ENCODE measurements around the gene TCL1A.

TCL1A gene

GRCh38 chr14:95660651-95661515 lies 53.0 kb downstream of the TCL1A start:
- TF ChIP-seq, protein P1, sequence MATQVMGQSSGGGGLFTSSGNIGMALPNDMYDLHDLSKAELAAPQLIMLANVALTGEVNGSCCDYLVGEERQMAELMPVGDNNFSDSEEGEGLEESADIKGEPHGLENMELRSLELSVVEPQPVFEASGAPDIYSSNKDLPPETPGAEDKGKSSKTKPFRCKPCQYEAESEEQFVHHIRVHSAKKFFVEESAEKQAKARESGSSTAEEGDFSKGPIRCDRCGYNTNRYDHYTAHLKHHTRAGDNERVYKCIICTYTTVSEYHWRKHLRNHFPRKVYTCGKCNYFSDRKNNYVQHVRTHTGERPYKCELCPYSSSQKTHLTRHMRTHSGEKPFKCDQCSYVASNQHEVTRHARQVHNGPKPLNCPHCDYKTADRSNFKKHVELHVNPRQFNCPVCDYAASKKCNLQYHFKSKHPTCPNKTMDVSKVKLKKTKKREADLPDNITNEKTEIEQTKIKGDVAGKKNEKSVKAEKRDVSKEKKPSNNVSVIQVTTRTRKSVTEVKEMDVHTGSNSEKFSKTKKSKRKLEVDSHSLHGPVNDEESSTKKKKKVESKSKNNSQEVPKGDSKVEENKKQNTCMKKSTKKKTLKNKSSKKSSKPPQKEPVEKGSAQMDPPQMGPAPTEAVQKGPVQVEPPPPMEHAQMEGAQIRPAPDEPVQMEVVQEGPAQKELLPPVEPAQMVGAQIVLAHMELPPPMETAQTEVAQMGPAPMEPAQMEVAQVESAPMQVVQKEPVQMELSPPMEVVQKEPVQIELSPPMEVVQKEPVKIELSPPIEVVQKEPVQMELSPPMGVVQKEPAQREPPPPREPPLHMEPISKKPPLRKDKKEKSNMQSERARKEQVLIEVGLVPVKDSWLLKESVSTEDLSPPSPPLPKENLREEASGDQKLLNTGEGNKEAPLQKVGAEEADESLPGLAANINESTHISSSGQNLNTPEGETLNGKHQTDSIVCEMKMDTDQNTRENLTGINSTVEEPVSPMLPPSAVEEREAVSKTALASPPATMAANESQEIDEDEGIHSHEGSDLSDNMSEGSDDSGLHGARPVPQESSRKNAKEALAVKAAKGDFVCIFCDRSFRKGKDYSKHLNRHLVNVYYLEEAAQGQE (IDR thresholded peaks at IDR 0.05; ENCODE audit: insufficient read depth in 1 of 2, low read depth in 2 of 2, low read length in 2 of 2) = no peak
- no peak for TF ChIP-seq TAF1 (IDR thresholded peaks at IDR 0.05; ENCODE audit: borderline replicate concordance, insufficient read depth, low read length)
- no peak for TF ChIP-seq FOXP2 (optimal IDR thresholded peaks at IDR 0.05; ENCODE audit: borderline replicate concordance, extremely low read depth, extremely low read length, insufficient read depth)
- TF ChIP-seq POLR2AphosphoS5 (IDR thresholded peaks at IDR 0.05; ENCODE audit: low read depth, low read length) = no peak
- TF ChIP-seq SIN3A (IDR thresholded peaks at IDR 0.05; ENCODE audit: borderline replicate concordance, insufficient read depth, low read length) = no peak

- TF ChIP-seq, protein P1 (IDR thresholded peaks at IDR 0.05; ENCODE audit: insufficient read depth in 1 of 2, low read depth in 2 of 2, low read length in 2 of 2) = no peak
- no peak for TF ChIP-seq FOXP2 (optimal IDR thresholded peaks at IDR 0.05; ENCODE audit: borderline replicate concordance, extremely low read depth, extremely low read length, insufficient read depth)
- no peak for TF ChIP-seq SIN3A (IDR thresholded peaks at IDR 0.05; ENCODE audit: borderline replicate concordance, insufficient read depth, low read length)
- no peak for TF ChIP-seq TAF1 (IDR thresholded peaks at IDR 0.05; ENCODE audit: borderline replicate concordance, insufficient read depth, low read length)
- no peak for TF ChIP-seq POLR2AphosphoS5 (IDR thresholded peaks at IDR 0.05; ENCODE audit: low read depth, low read length)
Observed at GRCh38 chr14:95659990-95660385, 53.9 kb downstream of the TCL1A start.

Measured in PFSK-1 (cell line).